NB4 (cell line): ENCODE measurements around the gene DNAJC1.
"Not testable (repeated sequence)": the region's sequence is repeated elsewhere in the genome, so short reads cannot be mapped to it uniquely, and the experiment has no call there.

Experiments used
- DNase-seq: peaks from one replicate; pipeline ENCODE4 v3.0.0; 2010; ENCODE audit warnings: low read depth
- H3K4me3 ChIP-seq: one replicate; pipeline ENCODE4 v1.5.1; 2011; ENCODE audit warnings: mild to moderate bottlenecking, low read depth, low read length, moderate library complexity
- MYC ChIP-seq: IDR thresholded peaks from 2 replicates; pipeline ENCODE4 v1.6.1; 2011; ENCODE audit warnings: low read depth, low read length
- POLR2A ChIP-seq: IDR thresholded peaks from 2 replicates; pipeline ENCODE4 v1.6.1; 2011; ENCODE audit warnings: mild to moderate bottlenecking; ENCODE audit not compliant: insufficient read length; ENCODE audit errors: extremely low read depth
- TF ChIP-seq, protein P1 (sequence below): IDR thresholded peaks from 2 replicates; pipeline ENCODE4 v1.6.1; 2011; ENCODE audit warnings: low read depth, low read length
- TF ChIP-seq, protein P2 (sequence below): IDR thresholded peaks from one replicate; pipeline ENCODE4 v1.5.1; 2012; ENCODE audit warnings: low read depth, low read length

The DNAJC1 gene

GRCh38 chr10:21873198-21873597 is 130.3 kb downstream of the DNAJC1 start:
- no peak for DNase-seq

DNA sequence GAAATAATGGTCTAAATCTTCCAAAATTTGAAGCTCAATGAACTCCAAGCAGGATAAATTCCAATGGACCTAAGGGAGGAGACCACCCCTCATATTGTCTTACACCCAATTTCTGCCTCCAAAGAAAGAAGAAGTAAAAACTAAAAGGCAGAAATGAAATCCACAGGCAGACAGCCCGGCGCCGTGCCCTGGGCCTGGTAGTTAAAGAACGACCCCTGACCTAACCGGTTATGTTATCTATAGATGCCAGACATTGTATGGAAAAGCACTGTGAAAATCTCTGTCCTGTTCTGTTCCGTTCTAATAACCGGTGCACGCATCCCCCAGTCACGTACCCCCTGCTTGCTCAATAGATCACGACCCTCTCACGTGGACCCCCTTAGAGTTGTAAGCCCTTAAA is 130.8 kb downstream of the DNAJC1 start:
- H3K4me3 ChIP-seq, DNase-seq: not testable (repeated sequence)

More at GRCh38 chr10:21873198-21873597, 130.3 kb downstream of the DNAJC1 start:
- no peak overlapping the region for H3K4me3 ChIP-seq
- no peak for TF ChIP-seq MYC
- TF ChIP-seq, protein P1, sequence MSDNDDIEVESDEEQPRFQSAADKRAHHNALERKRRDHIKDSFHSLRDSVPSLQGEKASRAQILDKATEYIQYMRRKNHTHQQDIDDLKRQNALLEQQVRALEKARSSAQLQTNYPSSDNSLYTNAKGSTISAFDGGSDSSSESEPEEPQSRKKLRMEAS: no peak
- TF ChIP-seq POLR2A: no peak
- TF ChIP-seq, protein P2, sequence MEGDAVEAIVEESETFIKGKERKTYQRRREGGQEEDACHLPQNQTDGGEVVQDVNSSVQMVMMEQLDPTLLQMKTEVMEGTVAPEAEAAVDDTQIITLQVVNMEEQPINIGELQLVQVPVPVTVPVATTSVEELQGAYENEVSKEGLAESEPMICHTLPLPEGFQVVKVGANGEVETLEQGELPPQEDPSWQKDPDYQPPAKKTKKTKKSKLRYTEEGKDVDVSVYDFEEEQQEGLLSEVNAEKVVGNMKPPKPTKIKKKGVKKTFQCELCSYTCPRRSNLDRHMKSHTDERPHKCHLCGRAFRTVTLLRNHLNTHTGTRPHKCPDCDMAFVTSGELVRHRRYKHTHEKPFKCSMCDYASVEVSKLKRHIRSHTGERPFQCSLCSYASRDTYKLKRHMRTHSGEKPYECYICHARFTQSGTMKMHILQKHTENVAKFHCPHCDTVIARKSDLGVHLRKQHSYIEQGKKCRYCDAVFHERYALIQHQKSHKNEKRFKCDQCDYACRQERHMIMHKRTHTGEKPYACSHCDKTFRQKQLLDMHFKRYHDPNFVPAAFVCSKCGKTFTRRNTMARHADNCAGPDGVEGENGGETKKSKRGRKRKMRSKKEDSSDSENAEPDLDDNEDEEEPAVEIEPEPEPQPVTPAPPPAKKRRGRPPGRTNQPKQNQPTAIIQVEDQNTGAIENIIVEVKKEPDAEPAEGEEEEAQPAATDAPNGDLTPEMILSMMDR: no peak

DNA sequence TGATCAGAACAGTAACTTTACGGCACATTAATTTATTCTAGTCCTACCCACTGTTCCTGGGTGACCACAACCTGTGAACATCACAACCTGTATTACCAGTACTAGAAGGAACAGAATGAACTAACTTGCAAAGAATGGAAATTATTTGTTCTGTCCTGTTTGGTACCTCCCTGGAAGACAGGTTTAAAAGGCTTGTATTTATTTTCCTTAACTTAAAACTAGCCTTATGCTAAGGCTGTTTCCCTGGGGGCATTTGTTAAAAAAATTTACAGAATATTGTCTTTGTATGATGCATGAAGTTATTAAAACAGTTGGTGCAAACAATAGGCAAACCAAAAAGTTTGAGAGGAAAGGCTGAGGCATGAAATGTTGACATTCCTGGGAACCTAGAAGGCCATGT is 132.7 kb downstream of the DNAJC1 start:
- TF ChIP-seq, protein P1: no peak
- TF ChIP-seq MYC (no peak), POLR2A (no peak)
- TF ChIP-seq, protein P2: no peak
- no peak for DNase-seq
- no peak overlapping the region for H3K4me3 ChIP-seq

- not testable (repeated sequence) for DNase-seq, H3K4me3 ChIP-seq
Measured at GRCh38 chr10:21869087-21869486, 134.4 kb downstream of the DNAJC1 start.

GRCh38 chr10:21860718-21861117 is 142.8 kb downstream of the DNAJC1 start:
- TF ChIP-seq POLR2A: no peak
- no peak for TF ChIP-seq MYC
- TF ChIP-seq, protein P1: no peak
- TF ChIP-seq, protein P2: no peak
- H3K4me3 ChIP-seq: no peak overlapping the region
- peak; percentile 9 for DNase-seq

GRCh38 chr10:21858455-21858854 is 145.1 kb downstream of the DNAJC1 start:
- no peak overlapping the region for H3K4me3 ChIP-seq
- TF ChIP-seq POLR2A (no peak), MYC (no peak)
- TF ChIP-seq, protein P2: no peak
- TF ChIP-seq, protein P1: no peak
- no peak for DNase-seq

DNA sequence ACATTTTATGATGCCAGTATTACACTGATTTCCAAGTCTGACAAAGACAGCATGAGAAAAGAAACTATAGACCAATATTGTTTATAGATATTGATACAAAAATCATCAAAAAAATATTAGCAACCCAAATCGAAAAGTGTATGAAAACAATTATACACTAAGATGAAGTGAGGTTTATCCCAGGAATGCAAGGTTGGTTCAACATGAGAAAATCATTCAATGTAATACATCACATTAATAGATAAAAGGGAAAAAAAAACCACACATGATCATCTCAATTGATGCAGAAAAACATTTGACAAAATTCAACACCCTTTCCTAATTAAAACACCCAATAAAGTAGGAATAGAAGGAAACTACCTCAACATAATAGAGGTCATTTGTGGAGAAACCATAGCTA is 153.9 kb downstream of the DNAJC1 start:
- TF ChIP-seq, protein P2: no peak
- no peak for TF ChIP-seq POLR2A
- TF ChIP-seq, protein P1: no peak
- no peak for TF ChIP-seq MYC
- no peak for DNase-seq
- H3K4me3 ChIP-seq: no peak overlapping the region
